AG08395 (cell line): Measurements from ENCODE around the gene ZMAT5.
A peak's percentile ranks its signal among the peaks of the same experiment; 100 is the strongest.

ENCODE experiments used
- DNase-seq: peaks from one replicate; pipeline ENCODE4 v3.0.0; 2012; ENCODE audit warnings: mixed read lengths, low spot score

Gene ZMAT5

GRCh38 chr22:29766632-29767170, at the start of gene ZMAT5:
Gene ZMAT5 (minus strand): TSS chr22:29767007. CDS start chr22:29748544, 18,463 bp downstream.
- DNase-seq: peak; percentile 99

DNA sequence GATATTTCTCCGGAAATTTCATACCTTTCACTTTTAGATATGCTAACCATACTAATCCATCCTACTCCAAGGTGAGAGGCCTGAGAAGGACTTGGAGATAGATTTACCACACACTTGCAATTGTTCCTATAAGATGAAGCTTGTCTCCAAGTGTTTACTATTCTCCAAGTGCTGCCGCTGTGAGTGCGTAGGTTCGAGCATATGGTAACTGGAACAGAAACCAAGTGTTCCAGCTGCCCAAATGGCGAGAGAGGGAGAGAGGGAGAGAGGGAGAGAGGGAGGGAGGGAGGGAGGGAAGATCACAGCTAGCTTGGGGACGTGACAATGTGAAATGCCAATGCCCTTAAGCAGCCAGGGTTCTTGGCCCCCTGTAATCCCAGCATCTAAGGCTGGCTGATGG, 49.7 kb upstream of the ZMAT5 start:
- no peak for DNase-seq

DNA sequence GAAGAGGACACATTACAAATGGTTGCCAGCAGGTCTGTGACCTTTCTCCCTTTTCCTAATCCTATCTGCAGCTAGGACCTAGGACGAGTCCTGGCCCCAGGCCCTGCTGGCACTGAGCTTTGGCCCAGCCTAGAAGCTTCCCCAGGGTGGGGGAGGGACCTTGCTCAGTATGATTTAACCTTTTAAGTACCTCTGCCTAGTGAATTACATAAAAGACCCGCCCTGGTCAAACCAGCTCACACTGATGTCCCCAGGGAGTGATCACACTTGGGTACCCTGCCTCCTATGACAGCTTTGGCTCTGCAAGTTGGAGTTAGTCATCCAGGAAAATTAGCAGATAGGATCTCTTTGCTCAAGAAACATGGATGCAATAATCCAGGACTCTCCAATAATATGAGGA, 49.3 kb upstream of the ZMAT5 start:
- no peak for DNase-seq

- no peak for DNase-seq
These were observed 48.8 kb upstream of the ZMAT5 start for GRCh38 chr22:29815580-29815979.

GRCh38 chr22:29814003-29814402, 47.2 kb upstream of the ZMAT5 start:
- DNase-seq: no peak

DNA sequence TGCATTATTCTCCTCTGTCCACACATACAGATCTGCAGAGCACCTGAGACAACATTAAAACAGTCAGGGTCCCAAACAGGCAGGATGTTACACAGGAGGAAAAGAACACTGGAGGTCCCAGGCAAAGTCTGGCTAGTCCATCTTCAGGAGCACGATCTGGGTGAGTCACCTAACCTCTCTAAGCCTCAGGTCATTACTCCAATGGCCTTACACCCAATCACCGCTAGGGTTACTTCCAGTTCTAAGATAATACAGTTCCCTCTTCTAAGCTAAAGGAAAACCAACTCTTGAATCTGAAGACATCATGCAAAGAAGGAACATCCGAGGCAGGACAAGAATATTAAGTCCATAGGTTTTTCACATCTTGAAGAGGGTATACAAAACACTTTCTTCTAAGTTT, 46.8 kb upstream of the ZMAT5 start:
- no peak for DNase-seq

- no peak for DNase-seq
These were observed 46.3 kb upstream of the ZMAT5 start for GRCh38 chr22:29813126-29813525.

GRCh38 chr22:29811377-29811776, 44.6 kb upstream of the ZMAT5 start:
- DNase-seq: no peak

DNA sequence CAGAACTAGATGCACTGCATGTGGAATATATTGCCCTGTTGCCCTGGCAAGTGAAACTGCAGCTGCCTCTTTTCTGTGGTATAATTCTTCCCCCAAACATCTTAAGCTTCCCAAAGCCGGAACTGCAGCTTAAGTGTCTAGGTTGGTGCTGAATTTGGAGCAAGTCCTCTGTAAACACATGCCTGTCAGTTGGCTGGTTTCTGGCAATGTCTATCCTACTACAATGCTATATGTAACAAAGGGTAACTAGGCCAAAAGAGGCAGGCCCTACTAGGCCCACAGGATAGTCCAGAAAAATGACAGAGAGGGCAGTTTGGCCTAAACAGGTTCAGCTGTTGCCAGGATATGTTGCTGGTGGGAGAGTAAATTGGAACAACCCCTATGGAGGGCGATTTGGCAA, 43.4 kb upstream of the ZMAT5 start:
- DNase-seq: no peak

DNA sequence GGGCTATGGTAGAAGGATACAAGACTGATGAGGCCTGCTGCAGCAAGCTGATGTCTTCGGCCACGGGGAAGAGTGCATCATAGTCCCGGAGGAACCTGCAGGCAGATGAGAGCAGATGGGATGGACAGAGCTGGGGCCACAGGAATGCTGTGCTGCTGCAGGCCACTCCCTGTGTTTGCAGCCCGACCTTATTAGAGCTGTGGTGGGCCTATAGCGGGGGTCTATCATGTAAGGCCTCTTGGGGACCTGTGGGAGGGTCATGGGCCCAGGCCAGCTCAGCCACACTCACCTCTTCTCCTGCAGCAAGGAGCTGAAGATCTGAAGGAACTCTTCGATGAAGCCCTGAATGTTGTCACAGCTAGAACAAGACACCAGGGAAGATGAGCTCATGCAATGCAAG, 39.4 kb upstream of the ZMAT5 start:
- DNase-seq: no peak

GRCh38 chr22:29804985-29805384, 38.2 kb upstream of the ZMAT5 start:
- no peak for DNase-seq

GRCh38 chr22:29803190-29803589, 36.4 kb upstream of the ZMAT5 start:
- DNase-seq: no peak

DNA sequence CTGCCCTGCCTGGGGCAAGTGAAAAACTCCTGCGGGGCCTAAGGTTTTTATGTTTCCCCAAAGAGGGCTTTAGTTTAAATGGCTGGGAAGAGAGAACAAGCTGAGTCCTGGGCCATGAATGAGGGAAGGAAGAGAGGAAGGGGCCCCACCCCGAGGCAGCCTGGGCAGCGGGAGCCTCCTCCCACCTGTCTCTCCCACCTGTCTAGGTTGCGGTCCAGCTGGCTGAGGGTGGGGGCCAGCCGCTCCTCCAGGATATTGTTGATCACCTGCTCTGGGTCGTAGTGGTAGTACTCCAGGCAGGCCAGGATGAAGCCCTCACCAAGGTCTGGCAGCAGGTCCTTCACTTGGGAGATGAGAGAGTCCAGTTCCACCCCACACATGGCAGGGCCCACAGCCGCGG, 35.0 kb upstream of the ZMAT5 start:
- no peak for DNase-seq

GRCh38 chr22:29801153-29801552, 34.3 kb upstream of the ZMAT5 start:
- no peak for DNase-seq

- DNase-seq: peak; percentile 98
These were observed 32.4 kb upstream of the ZMAT5 start for GRCh38 chr22:29799217-29799680.

- no peak for DNase-seq
These were observed 32.0 kb upstream of the ZMAT5 start for GRCh38 chr22:29798801-29799200.

GRCh38 chr22:29798318-29798717, 31.5 kb upstream of the ZMAT5 start:
- no peak for DNase-seq

- no peak for DNase-seq
These were observed 30.5 kb upstream of the ZMAT5 start for GRCh38 chr22:29797351-29797750.

DNA sequence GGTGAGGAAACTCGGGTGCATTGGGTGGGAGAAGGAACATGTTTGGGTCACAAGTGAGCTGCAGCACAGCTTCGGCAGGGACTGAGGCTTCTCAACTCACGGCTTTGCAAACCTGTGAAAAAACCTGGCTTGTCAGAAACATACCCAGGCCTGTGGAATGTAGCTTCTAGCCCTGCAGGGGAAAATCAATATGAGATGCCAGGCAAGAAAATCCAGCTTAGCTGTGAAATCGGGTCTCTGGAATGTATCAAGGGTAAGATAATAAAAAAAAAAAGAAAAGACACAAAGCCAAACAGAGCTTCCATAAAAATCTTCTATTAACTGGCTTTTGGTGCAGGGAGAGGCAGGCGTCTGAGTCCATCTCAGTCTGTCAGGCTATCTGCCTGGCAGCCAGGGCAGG, 28.9 kb upstream of the ZMAT5 start:
- DNase-seq: no peak

DNA sequence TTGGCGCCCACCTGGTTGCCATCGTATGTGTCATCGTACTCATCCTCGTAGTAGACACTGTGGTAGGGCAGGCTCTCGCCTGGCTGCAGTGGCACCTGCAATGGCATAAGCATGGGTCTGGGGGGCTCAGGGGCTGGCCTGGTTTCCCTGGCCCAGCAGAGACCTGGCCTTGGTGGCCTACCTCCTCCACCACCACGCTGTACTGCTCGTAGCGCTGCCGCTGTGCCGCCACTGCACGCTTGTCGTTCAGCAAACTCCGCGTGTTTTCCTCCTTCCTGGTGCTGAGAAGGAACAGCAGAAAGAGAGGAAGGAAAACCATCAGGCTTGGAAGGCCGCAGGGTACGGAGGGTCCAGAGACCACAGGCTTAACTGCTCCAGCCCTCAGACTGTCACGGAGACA, 26.6 kb upstream of the ZMAT5 start:
- no peak for DNase-seq

- no peak for DNase-seq
These were observed 23.3 kb upstream of the ZMAT5 start for GRCh38 chr22:29790061-29790460.

GRCh38 chr22:29788339-29789279, 21.8 kb upstream of the ZMAT5 start:
- no peak for DNase-seq

GRCh38 chr22:29787371-29787980, 20.7 kb upstream of the ZMAT5 start:
- no peak for DNase-seq
